Pancreas (tissue), 10 donors: ENCODE results near the gene CD101. TPM values are rescaled to one million over a fixed set of nuclear protein-coding genes. Genes with fewer than 3 reads are reported as not detected.

ENCODE experiments used
- ATAC-seq, 4 donors: fragments of 200-7000 bp; cut with Tn5 transposase; one replicate each; pipeline versions ENCODE4 v1.8.0 to v1.9.1; 2020; ENCODE audit warnings: mild to moderate bottlenecking in 4 of 4, moderate library complexity in 4 of 4
- DNase-seq, 6 donors: peaks; one replicate each; pipeline ENCODE4 v3.0.0-alpha.2; 2020
- FAIRE-seq: peaks from 2 replicates; lab custom pipeline; 2012; peaks lifted over from hg19 to GRCh38; lab: Jason Lieb, UNC
- H3K27ac ChIP-seq, 4 donors: fragments of 200-600 bp; sonication (generic); 1 replicate in 3 of 4; 2 replicates in 1 of 4; pipeline versions ENCODE4 v1.5.0 to v1.8.0; 2020
- H3K27me3 ChIP-seq, 4 donors: fragments of 200-600 bp; one replicate each; pipeline ENCODE4 v1.8.0; 2021
- H3K36me3 ChIP-seq, 3 donors: fragments of 200-600 bp; sonication (generic) in 1 of 3; one replicate each; pipeline versions ENCODE4 v1.5.0 to v1.8.0; 2020 to 2021
- H3K4me1 ChIP-seq, 3 donors: fragments of 200-600 bp; one replicate each; pipeline ENCODE4 v1.8.0; 2021
- H3K4me3 ChIP-seq, 4 donors: fragments of 200-600 bp; sonication (generic) in 2 of 4; one replicate each; pipeline versions ENCODE4 v1.5.0 to v1.8.0; 2020 to 2021
- H3K9me3 ChIP-seq, 4 donors: fragments of 200-600 bp; one replicate each; pipeline ENCODE4 v1.8.0; 2021
- WGBS, 2 donors: extraction: QIAGEN DNeasy Blood & Tissue Kit; methylation state at CpG; one replicate each; pipeline ENCODE4 v1.1.7; 2013; 5-methylcytosine and 5-hydroxymethylcytosine counted together
- intact Hi-C, 3 donors: fragments of 100-400 bp; cut with DNase I; formaldehyde crosslinking; loops; one replicate each; pipeline versions ENCODE4 v1.11.1 to v1.14.2; 2022
- polyA plus RNA-seq, 2 donors: library from polyadenylated mRNA; stranded (reverse); fragments of 200-250 nt; gene quantifications; one replicate each; pipeline ENCODE4 v1.2.3, GENCODE V29; 2013
- total RNA-seq, 6 donors: library from RNA; stranded (reverse); fragmentation: NEBNext Ultra II Directional in 4 of 6; extraction: Animal tissue kit (Norgen Biotek cat#: 25700) in 4 of 6; gene quantifications; one replicate each; pipeline versions ENCODE4 v1.2.1 to v1.2.4, GENCODE V29; 2021 to 2023
- TF ChIP-seq, protein P1 (sequence below), 4 donors: fragments of 200-600 bp; sonication (generic) in 3 of 4; IDR thresholded peaks; one replicate each; pipeline versions ENCODE4 v1.5.0 to v1.8.0; 2021; ENCODE audit warnings: antibody characterized with exemption in 4 of 4
- donor health status: healthy with polysubstance abuse.
- donor health status: DM: no; HTN: no; CAD: no; lungs with moderate emphysema.
- donor health status: DM: no; HTN: no; CAD: no.
- donor health status: control.
- donor health status: control.
- donor health status: Bipolar disorder and iron deficiency.
- donor health status: DM: yes; HTN: yes; CAD: no.
- donor health status: DM: no; HTN: no; CAD: no.
- donor health status: DM: no; HTN: no; CAD: no.
- donor health status: DM: yes; HTN: yes; CAD: no.

CD101 gene
- total and polyA plus RNA-seq, 8 donors, result 0.51 to 3.4 (median 1.5) TPM

DNA sequence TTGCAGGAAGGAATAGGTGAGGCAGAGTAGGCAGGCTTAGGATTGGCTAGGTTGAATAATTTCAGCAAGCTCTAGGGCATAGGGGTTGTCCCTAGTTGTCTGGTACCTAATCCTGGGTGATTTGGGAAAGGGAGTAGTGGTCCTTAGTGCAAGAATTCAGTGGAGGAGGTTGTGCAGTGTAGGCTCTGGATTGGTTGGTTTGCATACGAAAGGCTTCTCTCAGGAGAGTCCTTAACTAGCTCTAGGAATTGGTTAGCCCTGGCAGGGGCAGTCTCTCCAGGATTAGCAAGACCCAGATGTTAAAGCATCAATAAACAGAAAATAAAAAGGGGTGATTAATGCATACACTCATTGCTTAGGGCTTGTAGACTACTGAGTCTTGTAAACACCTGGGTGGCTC is 9.6 kb upstream of the CD101 start:
- Histone ChIP-seq H3K27ac (no peak overlapping the region), H3K9me3 (no peaks in the 10 kb centered on the region), H3K4me1 (peaks cover 0 to 29% (median 8%) of the 10 kb centered on the region in 3 donors), H3K4me3 (no peak overlapping the region), H3K36me3 (no peaks in the 10 kb centered on the region), H3K27me3 (no peaks in the 10 kb centered on the region)
- TF ChIP-seq, protein P1, sequence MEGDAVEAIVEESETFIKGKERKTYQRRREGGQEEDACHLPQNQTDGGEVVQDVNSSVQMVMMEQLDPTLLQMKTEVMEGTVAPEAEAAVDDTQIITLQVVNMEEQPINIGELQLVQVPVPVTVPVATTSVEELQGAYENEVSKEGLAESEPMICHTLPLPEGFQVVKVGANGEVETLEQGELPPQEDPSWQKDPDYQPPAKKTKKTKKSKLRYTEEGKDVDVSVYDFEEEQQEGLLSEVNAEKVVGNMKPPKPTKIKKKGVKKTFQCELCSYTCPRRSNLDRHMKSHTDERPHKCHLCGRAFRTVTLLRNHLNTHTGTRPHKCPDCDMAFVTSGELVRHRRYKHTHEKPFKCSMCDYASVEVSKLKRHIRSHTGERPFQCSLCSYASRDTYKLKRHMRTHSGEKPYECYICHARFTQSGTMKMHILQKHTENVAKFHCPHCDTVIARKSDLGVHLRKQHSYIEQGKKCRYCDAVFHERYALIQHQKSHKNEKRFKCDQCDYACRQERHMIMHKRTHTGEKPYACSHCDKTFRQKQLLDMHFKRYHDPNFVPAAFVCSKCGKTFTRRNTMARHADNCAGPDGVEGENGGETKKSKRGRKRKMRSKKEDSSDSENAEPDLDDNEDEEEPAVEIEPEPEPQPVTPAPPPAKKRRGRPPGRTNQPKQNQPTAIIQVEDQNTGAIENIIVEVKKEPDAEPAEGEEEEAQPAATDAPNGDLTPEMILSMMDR (IDR thresholded peaks at IDR 0.05), result no peak
- DNase-seq (no peak), FAIRE-seq (no peak), ATAC-seq (no peak)
- WGBS, 2 donors, result 93 to 95% methylated on average over 1 of the region's 1 CpG
- intact Hi-C loops, result loop anchor here in 1 of 3 donors (10.0 kb wide), 1 partner anchor 63 kb away; no protein-coding TSS in a partner anchor

DNA sequence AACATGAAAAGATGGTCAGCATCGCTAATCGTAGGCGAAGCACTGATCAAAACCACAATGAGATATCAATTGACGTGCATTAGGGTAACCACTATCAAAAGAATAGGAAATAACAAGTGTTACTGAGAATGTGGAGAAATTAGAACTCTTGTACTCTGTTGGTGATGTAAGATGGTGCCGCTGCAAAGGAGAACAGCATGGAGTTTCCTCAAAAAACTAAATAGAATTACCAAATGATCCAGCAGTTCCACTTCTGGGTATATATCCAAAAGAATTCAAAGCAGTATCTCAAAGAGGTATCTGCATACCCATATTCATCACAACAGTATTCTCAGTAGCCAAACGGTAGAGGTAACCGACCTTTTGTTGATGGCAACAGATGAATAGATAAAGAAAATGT is 8.3 kb upstream of the CD101 start:
- no peaks in the 10 kb centered on the region for H3K36me3 ChIP-seq
- TF ChIP-seq, protein P1 (IDR thresholded peaks at IDR 0.05), result no peak
- no peaks in the 10 kb centered on the region for H3K27me3 ChIP-seq
- DNase-seq (no peak), ATAC-seq (no peak), FAIRE-seq (no peak)
- no peaks in the 10 kb centered on the region for H3K9me3 ChIP-seq
- 96 to 98% methylated on average over 7 of the region's 7 CpGs for WGBS, 2 donors
- intact Hi-C loops, result loop anchor here in 1 of 3 donors (10.0 kb wide), 1 partner anchor 62 kb away; no protein-coding TSS in a partner anchor
- H3K4me1 ChIP-seq, result peaks cover 0 to 23% (median 8%) of the 10 kb centered on the region in 3 donors
- H3K27ac ChIP-seq, result no peak overlapping the region
- H3K4me3 ChIP-seq, result no peak overlapping the region

DNA sequence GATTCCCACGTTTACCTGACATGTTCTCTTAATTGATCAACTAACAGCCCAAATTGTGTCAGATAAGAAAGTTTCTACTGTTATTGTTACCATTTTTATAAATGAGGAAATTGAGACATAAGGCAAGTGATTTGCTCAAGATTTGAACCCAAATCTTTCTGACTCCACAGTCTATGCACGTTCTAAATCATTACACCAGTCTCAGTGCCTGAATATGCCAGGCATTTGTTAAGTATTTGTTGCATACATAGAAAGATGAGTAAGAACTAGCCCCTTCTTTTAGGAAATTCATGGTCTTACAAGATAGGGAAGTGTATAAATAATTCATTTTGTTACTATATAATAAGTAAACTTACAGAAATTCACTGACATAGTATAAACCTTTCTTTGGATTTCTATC is 7.1 kb upstream of the CD101 start:
- no peak overlapping the region for H3K4me3 ChIP-seq
- ATAC-seq (no peak), FAIRE-seq (no peak), DNase-seq (no peak)
- no peaks in the 10 kb centered on the region for H3K9me3 ChIP-seq
- intact Hi-C loops, result loop anchor here in 1 of 3 donors (10.0 kb wide), 1 partner anchor 60 kb away; no protein-coding TSS in a partner anchor
- H3K27me3 ChIP-seq, result no peaks in the 10 kb centered on the region
- WGBS, 2 donors, result 73 to 82% methylated on average over 2 of the region's 2 CpGs
- H3K4me1 ChIP-seq, result peaks cover 0 to 12% (median 8%) of the 10 kb centered on the region in 3 donors
- TF ChIP-seq, protein P1 (IDR thresholded peaks at IDR 0.05), result no peak
- no peaks in the 10 kb centered on the region for H3K36me3 ChIP-seq
- H3K27ac ChIP-seq, result no peak overlapping the region

DNA sequence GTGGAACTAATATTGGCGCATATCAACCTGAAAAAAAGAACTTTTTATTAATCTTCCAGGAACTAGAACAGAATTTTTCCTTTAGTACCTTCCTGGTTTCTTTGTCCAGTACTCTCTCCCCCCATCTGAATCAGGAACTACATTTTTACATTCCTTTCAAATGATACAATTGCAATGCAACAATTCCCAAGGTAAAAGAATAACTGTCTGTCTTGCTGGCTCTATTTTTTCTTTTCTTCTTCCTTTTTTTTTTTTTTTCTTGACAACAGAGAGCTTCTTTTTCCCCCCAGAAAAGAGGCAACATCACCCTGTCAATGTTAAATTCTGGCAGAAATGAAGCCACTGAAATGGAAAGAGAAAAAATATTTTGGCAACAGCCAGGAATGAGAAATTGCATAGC is 4.5 kb upstream of the CD101 start:
- ATAC-seq, result peak; percentile 67 to 84 (median 72)
- FAIRE-seq, result no peak
- 64 to 76% methylated on average over 1 of the region's 1 CpG for WGBS, 2 donors
- intact Hi-C loops, result loop anchor here in 1 of 3 donors (10.0 kb wide), 1 partner anchor 58 kb away; no protein-coding TSS in a partner anchor
- no peaks in the 10 kb centered on the region for H3K27me3 ChIP-seq
- H3K27ac ChIP-seq, result peak overlapping the region in 3 of 4 donors; percentile 36 to 85 (median 66)
- H3K9me3 ChIP-seq, result no peaks in the 10 kb centered on the region
- no peaks in the 10 kb centered on the region for H3K36me3 ChIP-seq
- no peak overlapping the region for H3K4me3 ChIP-seq
- no peaks in the 10 kb centered on the region for H3K4me1 ChIP-seq
- no peak for DNase-seq
- TF ChIP-seq, protein P1 (IDR thresholded peaks at IDR 0.05), result no peak

DNA sequence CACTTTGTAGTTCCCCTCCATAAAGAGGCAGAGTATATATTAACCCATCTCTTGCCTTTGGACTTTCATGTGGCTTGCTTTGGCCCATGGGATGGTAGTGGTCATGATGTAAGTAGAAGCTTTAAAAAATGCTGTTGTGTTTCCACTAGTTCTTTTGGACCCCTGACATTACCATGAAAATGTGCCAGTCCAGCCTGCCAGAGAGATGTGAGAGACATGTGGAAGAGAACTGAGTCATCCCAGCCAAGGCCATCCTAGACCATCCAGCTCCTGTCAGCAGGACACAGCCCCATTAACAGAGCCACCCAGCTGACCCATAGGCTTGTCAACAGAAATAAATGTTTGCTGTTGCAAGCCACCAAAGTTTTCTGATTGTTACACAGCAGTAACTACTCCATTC is 3.9 kb upstream of the CD101 start:
- Histone ChIP-seq H3K9me3 (no peaks in the 10 kb centered on the region), H3K27ac (peak overlapping the region in 2 of 4 donors; percentile 66 to 85), H3K4me1 (no peaks in the 10 kb centered on the region), H3K27me3 (no peaks in the 10 kb centered on the region), H3K4me3 (no peak overlapping the region), H3K36me3 (no peaks in the 10 kb centered on the region)
- FAIRE-seq (no peak), DNase-seq (no peak), ATAC-seq (peak in 2 of 4 donors; percentile 24 to 26)
- TF ChIP-seq, protein P1 (IDR thresholded peaks at IDR 0.05), result no peak
- intact Hi-C loops, result loop anchor here in 1 of 3 donors (10.0 kb wide), 1 partner anchor 57 kb away; no protein-coding TSS in a partner anchor
